ENCODE results near the gene EVC. TPM values are rescaled to one million over a fixed set of nuclear protein-coding genes. Genes with fewer than 3 reads are reported as not detected.

EVC gene
- total RNA-seq, 1 experiment from 2014 or later, result not detected

GRCh38 chr4:5760246-5760645, 49.2 kb downstream of the EVC start:
- no peaks in the 10 kb centered on the region for H3K27me3 Mint-ChIP-seq (ENCODE audit: unreplicated experiment)
- H3K4me3 Mint-ChIP-seq (ENCODE audit: low read depth, unreplicated experiment), result no peak overlapping the region
- H3K4me1 Mint-ChIP-seq (ENCODE audit: low read depth, unreplicated experiment), result no peaks in the 10 kb centered on the region
- H3K27ac Mint-ChIP-seq (ENCODE audit: unreplicated experiment), result no peak overlapping the region
- intact Hi-C loops (cut with micrococcal nuclease; ENCODE audit: unreplicated experiment), result no loop called here
- no peak for TF ChIP-seq CTCF (IDR thresholded peaks at IDR 0.05; ENCODE audit: unreplicated experiment)
- H3K36me3 Mint-ChIP-seq (ENCODE audit: insufficient read depth, unreplicated experiment), result no peaks in the 10 kb centered on the region
- CTCF ChIA-PET, result no interaction called here
- BruUV-seq (replicated peaks), result no TSS peak
- H3K9me3 Mint-ChIP-seq (ENCODE audit: low read depth, unreplicated experiment), result peaks cover 3% of the 10 kb centered on the region
- no peak for DNase-seq

GRCh38 chr4:5760936-5761480, 50.0 kb downstream of the EVC start:
- H3K27ac Mint-ChIP-seq (ENCODE audit: unreplicated experiment), result no peak overlapping the region
- H3K36me3 Mint-ChIP-seq (ENCODE audit: insufficient read depth, unreplicated experiment), result no peaks in the 10 kb centered on the region
- CTCF ChIA-PET, result no interaction called here
- H3K4me3 Mint-ChIP-seq (ENCODE audit: low read depth, unreplicated experiment), result no peak overlapping the region
- no TSS peak for BruUV-seq (replicated peaks)
- peaks cover 3% of the 10 kb centered on the region for H3K9me3 Mint-ChIP-seq (ENCODE audit: low read depth, unreplicated experiment)
- intact Hi-C loops (cut with micrococcal nuclease; ENCODE audit: unreplicated experiment), result no loop called here
- TF ChIP-seq CTCF (IDR thresholded peaks at IDR 0.05; ENCODE audit: unreplicated experiment), result no peak
- DNase-seq, result no peak
- no peaks in the 10 kb centered on the region for H3K4me1 Mint-ChIP-seq (ENCODE audit: low read depth, unreplicated experiment)
- H3K27me3 Mint-ChIP-seq (ENCODE audit: unreplicated experiment), result no peaks in the 10 kb centered on the region

- no peak overlapping the region for H3K27ac Mint-ChIP-seq (ENCODE audit: unreplicated experiment)
- no TSS peak for BruUV-seq (replicated peaks)
- no peak overlapping the region for H3K4me3 Mint-ChIP-seq (ENCODE audit: low read depth, unreplicated experiment)
- no peaks in the 10 kb centered on the region for H3K36me3 Mint-ChIP-seq (ENCODE audit: insufficient read depth, unreplicated experiment)
- no peaks in the 10 kb centered on the region for H3K27me3 Mint-ChIP-seq (ENCODE audit: unreplicated experiment)
- no peak for DNase-seq
- intact Hi-C loops (cut with micrococcal nuclease; ENCODE audit: unreplicated experiment), result no loop called here
- no peaks in the 10 kb centered on the region for H3K9me3 Mint-ChIP-seq (ENCODE audit: low read depth, unreplicated experiment)
- CTCF ChIA-PET, result no interaction called here
- H3K4me1 Mint-ChIP-seq (ENCODE audit: low read depth, unreplicated experiment), result no peaks in the 10 kb centered on the region
- TF ChIP-seq CTCF (IDR thresholded peaks at IDR 0.05; ENCODE audit: unreplicated experiment), result no peak
Measured at GRCh38 chr4:5770051-5770450, 59.0 kb downstream of the EVC start.

GRCh38 chr4:5772528-5773270, 61.7 kb downstream of the EVC start:
- BruUV-seq (replicated peaks), result no TSS peak
- Mint-ChIP-seq H3K4me3 (ENCODE audit: low read depth, unreplicated experiment) (no peak overlapping the region), H3K27ac (ENCODE audit: unreplicated experiment) (no peak overlapping the region), H3K9me3 (ENCODE audit: low read depth, unreplicated experiment) (peaks cover 2% of the 10 kb centered on the region), H3K27me3 (ENCODE audit: unreplicated experiment) (no peaks in the 10 kb centered on the region), H3K36me3 (ENCODE audit: insufficient read depth, unreplicated experiment) (no peaks in the 10 kb centered on the region), H3K4me1 (ENCODE audit: low read depth, unreplicated experiment) (no peaks in the 10 kb centered on the region)
- TF ChIP-seq CTCF (IDR thresholded peaks at IDR 0.05; ENCODE audit: unreplicated experiment), result no peak
- intact Hi-C loops (cut with micrococcal nuclease; ENCODE audit: unreplicated experiment), result no loop called here
- CTCF ChIA-PET, result no interaction called here
- DNase-seq, result no peak

Data from Calu3 (cell line).